Inferior parietal cortex (tissue), 1 donor: ENCODE results near the gene METAP1.
"Not testable (repeated sequence)": the region's sequence is repeated elsewhere in the genome, so short reads cannot be mapped to it uniquely, and the experiment has no call there.

Source experiments
- DNase-seq: peaks from one replicate; pipeline ENCODE4 v3.0.0-alpha.2; 2016; ENCODE audit errors: extremely low spot score

Gene METAP1

GRCh38 chr4:98997166-98997565 is 1.6 kb downstream of the METAP1 start:
- no peak for DNase-seq

DNA sequence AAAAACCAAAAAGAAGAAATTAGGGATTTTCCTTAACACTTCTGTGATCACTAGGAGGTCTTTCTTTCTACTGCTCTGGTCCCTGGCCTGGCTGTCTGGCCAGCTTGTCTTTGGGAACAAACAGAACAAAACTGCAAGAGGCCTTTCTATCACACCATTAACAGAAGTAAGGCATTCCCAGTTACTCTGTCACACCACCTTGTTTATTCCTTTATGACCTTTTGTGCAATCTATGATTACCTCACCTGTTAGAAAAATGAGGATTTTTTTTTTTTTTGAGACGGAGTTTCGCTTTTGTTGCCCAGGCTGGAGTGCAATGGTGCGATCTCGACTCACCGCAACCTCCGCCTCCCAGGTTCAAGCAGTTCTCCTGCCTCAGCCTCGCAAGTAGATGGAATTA is 3.0 kb downstream of the METAP1 start:
- DNase-seq, result no peak

GRCh38 chr4:99002279-99002678 is 6.8 kb downstream of the METAP1 start:
- no peak for DNase-seq

DNA sequence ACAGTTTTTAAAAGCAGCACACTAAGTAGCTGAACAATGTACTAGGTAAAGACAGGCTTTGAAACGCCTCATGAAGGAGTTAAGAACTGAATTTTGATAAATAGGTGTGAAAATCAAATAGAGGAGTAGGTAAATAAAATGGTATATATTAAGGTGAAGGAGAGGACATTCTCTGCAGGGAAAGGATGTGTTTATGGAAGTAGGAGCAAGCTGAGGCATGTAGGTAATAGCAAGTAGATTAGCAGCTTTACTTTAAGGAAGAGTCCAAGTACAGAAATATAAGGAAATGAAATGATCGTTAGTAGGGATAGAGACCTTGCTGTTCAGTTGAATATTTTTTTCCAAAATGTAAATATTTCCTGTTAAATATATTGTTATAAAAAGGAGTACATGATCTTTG is 12.5 kb downstream of the METAP1 start:
- DNase-seq, result no peak

- no peak for DNase-seq
Observed at GRCh38 chr4:99011910-99012309, 16.4 kb downstream of the METAP1 start.

- DNase-seq, result no peak
Observed at GRCh38 chr4:99013402-99013843, 17.9 kb downstream of the METAP1 start.

GRCh38 chr4:99013884-99014523 is 18.5 kb downstream of the METAP1 start:
- no peak for DNase-seq

DNA sequence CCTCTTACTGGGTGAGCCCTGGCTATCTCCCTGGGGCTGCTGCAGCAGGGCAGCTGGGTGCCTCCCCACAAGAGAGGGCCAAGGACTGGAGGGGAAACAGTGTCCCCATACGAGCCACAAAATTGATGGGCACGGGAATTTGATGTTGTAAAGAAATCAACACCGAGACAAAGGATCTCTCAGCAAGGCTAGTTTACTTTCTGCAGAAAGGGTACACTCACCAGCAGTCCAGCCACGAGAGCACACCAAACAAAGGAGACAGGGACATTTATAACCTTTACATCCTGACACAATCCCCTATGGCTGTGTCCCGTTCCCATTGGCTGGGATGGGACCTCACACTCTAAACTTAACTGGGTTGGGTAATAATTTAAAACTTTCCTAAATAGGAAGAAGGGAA is 25.9 kb downstream of the METAP1 start:
- no peak for DNase-seq

- DNase-seq, result no peak
Observed at GRCh38 chr4:99022566-99022965, 27.0 kb downstream of the METAP1 start.

DNA sequence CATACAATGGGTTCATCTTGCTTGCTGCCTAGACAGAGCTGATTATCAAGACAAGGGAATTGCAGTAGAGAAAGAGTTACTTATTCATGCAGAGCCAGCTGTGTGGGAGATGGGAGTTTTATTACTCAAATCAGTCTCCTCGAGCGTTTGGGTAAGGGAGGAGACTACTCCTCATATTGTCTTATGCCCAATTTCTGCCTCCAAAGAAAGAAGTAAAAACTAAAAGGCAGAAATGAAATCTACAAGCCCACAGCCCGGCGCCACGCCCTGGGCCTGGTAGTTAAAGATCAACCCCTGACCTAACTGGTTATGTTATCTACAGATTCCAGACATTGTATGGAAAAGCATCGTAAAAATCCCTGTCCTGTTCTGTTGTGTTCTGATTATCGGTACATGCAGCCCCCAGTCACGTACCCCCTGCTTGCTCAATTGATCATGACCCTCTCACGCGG is 28.3 kb downstream of the METAP1 start:
- not testable (repeated sequence) for DNase-seq

GRCh38 chr4:99024481-99025275 is 29.2 kb downstream of the METAP1 start:
- no peak for DNase-seq

DNA sequence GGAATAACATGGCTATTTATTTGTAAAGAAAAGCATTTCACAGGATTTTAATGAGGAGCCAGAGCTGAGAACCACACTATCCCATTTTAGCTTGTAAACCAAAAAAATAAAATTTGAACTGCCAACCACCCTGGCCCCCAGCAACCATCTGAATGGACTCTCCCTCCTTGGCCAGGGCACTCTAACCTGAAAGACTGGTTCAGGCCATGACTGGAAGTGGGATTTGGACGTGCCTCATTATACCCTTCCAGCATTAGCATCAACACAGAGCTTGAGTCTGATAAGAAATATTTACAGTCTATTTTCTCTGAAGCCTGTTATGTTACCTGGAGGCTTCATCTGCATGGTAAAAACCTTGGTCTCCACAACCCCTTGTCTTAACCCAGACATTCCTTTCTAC is 30.0 kb downstream of the METAP1 start:
- no peak for DNase-seq

DNA sequence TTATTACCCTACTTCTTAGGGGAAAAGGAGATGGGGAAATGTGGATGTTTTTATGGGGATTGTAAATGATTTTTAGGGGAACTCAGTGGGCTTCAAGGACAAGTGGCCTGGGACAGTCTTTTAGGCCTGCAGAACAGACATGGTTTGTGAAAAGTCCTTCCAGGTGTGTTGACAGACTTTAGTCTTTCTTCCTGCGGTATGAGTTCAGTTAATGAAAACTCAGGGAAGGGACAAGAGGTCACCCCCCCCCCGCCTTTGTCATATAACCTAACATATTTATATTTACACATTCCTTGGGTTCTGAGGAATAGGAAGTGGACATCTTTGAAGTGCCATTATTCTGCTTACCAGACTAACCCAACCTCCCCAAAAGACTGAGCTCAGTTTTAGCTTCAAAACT is 31.8 kb downstream of the METAP1 start:
- DNase-seq, result no peak

GRCh38 chr4:99028187-99028586 is 32.7 kb downstream of the METAP1 start:
- no peak for DNase-seq

GRCh38 chr4:99029018-99029735 is 33.7 kb downstream of the METAP1 start:
- no peak for DNase-seq

DNA sequence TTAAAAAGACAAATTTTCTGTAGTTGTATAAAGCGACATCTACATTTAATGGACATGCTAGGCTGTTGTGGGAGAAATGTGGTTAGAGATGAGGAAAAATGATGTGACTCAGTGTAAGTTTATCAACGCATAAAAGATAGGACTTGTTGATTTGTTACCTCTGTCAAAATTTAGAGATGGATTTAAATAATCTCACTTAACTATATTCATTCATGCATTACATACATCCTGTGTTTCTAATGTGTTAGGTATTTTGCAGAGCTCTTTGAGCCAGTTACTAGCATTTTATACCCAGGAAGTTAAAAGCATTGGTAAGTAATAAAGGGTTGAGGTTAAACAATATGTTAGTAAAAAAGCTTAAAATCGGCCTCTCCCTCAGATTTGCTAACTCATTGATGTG is 34.3 kb downstream of the METAP1 start:
- DNase-seq, result no peak

GRCh38 chr4:99033956-99034355 is 38.4 kb downstream of the METAP1 start:
- DNase-seq, result no peak

DNA sequence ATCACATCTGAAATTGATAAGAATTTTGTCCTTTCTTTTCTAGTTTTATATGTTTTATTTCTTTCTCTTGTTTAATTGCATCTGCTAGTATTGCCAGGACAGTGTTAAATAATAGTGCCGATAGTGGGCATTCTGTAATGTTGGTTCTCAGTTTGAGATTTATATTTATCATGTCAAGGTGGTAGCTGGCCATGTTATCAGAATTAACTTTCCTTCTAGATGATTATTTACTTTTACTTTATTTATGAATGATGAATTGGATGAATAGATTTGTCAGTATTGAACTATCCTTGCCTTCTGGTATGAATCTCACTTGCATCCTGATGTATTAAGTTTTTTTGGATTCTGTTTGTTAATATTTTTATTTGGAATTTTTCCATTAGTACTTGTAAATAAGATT is 42.7 kb downstream of the METAP1 start:
- DNase-seq, result no peak

GRCh38 chr4:99043346-99043745 is 47.8 kb downstream of the METAP1 start:
- no peak for DNase-seq

GRCh38 chr4:99047710-99048109 is 52.2 kb downstream of the METAP1 start:
- no peak for DNase-seq

- DNase-seq, result no peak
Observed at GRCh38 chr4:99052902-99053301, 57.4 kb downstream of the METAP1 start.

GRCh38 chr4:99054428-99054994 is 59.0 kb downstream of the METAP1 start:
- no peak for DNase-seq
